GM12878 (cell line): Measurements from ENCODE around the gene SECTM1. TPM values are rescaled to one million over a fixed set of nuclear protein-coding genes. Genes with fewer than 3 reads are reported as not detected.

ENCODE experiments used
- ATAC-seq: fragments of 200-7000 bp; cut with Tn5 transposase; 3 replicates; pipeline ENCODE4 v1.9.1; 2020; ENCODE audit warnings: mild to moderate bottlenecking, moderate library complexity
- BruUV-seq: library from RNA; stranded (reverse); fragments of 400-500 nt; replicated peaks from 2 replicates; lab custom pipeline; 2021; lab: Mats Ljungman, UMichigan
- CTCF ChIA-PET: fragments of 300-600 bp; sonication (Branson Sonifier 250); formaldehyde crosslinking; extraction: SDS; loops from one replicate; lab custom pipeline; 2021; ENCODE audit warnings: inconsistent platforms; lab: Yijun Ruan, JAX
- POLR2A ChIA-PET: fragments of 350-600 bp; formaldehyde crosslinking; extraction: SDS; loops from one replicate; lab custom pipeline; 2021; ENCODE audit warnings: inconsistent platforms; lab: Charles Lee
- RAD21 ChIA-PET: fragments of 300-600 bp; sonication (Branson Sonifier 250); formaldehyde crosslinking; loops from one replicate; lab custom pipeline; 2023; ENCODE audit warnings: antibody characterized with exemption; ENCODE audit not compliant: unreplicated experiment; lab: Charles Lee
- SMC1A ChIA-PET: fragments of 300-600 bp; sonication (Branson Sonifier 250); formaldehyde crosslinking; loops from one replicate; lab custom pipeline; 2023; ENCODE audit not compliant: unreplicated experiment, uncharacterized antibody; lab: Charles Lee
- DNase-seq: peaks from one replicate; pipeline ENCODE4 v3.0.0-alpha.2; 2011; ENCODE audit warnings: low read depth, low spot score
- FAIRE-seq: peaks from 3 replicates; lab custom pipeline; 2011; peaks lifted over from hg19 to GRCh38; lab: Jason Lieb, UNC
- H2AFZ ChIP-seq: 2 replicates; pipeline ENCODE4 v1.6.0; 2011; ENCODE audit warnings: low read depth, low read length, control low read depth; ENCODE audit not compliant: control insufficient read depth
- H3K27ac ChIP-seq: 2 replicates; pipeline ENCODE4 v1.5.1; 2011; ENCODE audit warnings: control low read depth; ENCODE audit not compliant: control insufficient read depth, insufficient read depth
- H3K27me3 ChIP-seq, 2 experiments: replicated peaks in 1 of 2; 2 replicates each; pipeline versions ENCODE4 v1.6.0 to v1.6.1; 2011; ENCODE audit warnings: low read length in 1 of 2; ENCODE audit not compliant: control insufficient read depth in 2 of 2, insufficient read depth in 2 of 2
- H3K36me3 ChIP-seq, 2 experiments: 2 replicates each; pipeline ENCODE4 v1.5.1; 2011; ENCODE audit warnings: low read length in 1 of 2; ENCODE audit not compliant: control insufficient read depth in 2 of 2, insufficient read depth in 2 of 2
- H3K4me1 ChIP-seq: 2 replicates; pipeline ENCODE4 v1.6.1; 2011; ENCODE audit warnings: mild to moderate bottlenecking, low read length, moderate library complexity, mixed read lengths; ENCODE audit not compliant: control insufficient read depth, insufficient read depth
- H3K4me2 ChIP-seq: 2 replicates; pipeline ENCODE4 v1.6.0; 2011; ENCODE audit warnings: control low read depth; ENCODE audit not compliant: control insufficient read depth, insufficient read depth
- H3K4me3 ChIP-seq: fragments of 200-600 bp; sonication (generic); 2 replicates; pipeline ENCODE4 v1.5.1; 2016
- H3K79me2 ChIP-seq: 2 replicates; pipeline ENCODE4 v1.6.0; 2011; ENCODE audit warnings: low read length; ENCODE audit not compliant: control insufficient read depth, insufficient read depth
- H3K9ac ChIP-seq: 2 replicates; pipeline ENCODE4 v1.8.0; 2011; ENCODE audit warnings: low read length, control low read depth, mixed read lengths; ENCODE audit not compliant: control insufficient read depth, insufficient read depth
- H3K9me3 ChIP-seq: replicated peaks from 3 replicates; pipeline ENCODE4 v1.5.1; 2011; ENCODE audit warnings: mild to moderate bottlenecking, low read length; ENCODE audit not compliant: control insufficient read depth, insufficient read depth
- H4K20me1 ChIP-seq: 2 replicates; pipeline ENCODE4 v1.6.0; 2011; ENCODE audit not compliant: control insufficient read depth, insufficient read depth
- E2F8 ChIP-seq: fragments of 450-650 bp; IDR thresholded peaks from 2 replicates; pipeline ENCODE4 v1.6.1; 2018; ENCODE audit warnings: mild to moderate bottlenecking, low read depth, moderate library complexity; ENCODE audit not compliant: partially characterized antibody
- POLR2A ChIP-seq: IDR thresholded peaks from 2 replicates; pipeline ENCODE4 v1.6.1; 2011; ENCODE audit warnings: low read depth, mild to moderate bottlenecking, low read length
- RBBP5 ChIP-seq: fragments of 200-600 bp; sonication (generic); conservative IDR thresholded peaks from 2 replicates; pipeline ENCODE4 v1.6.1; 2016
- RFX5 ChIP-seq: IDR thresholded peaks from 2 replicates; pipeline ENCODE4 v1.6.1; 2011; ENCODE audit warnings: low read depth, low read length, improper control_type of control experiment
- STAT1 ChIP-seq: fragments of 450-650 bp; conservative IDR thresholded peaks from 2 replicates; pipeline ENCODE4 v1.6.1; 2014; ENCODE audit warnings: antibody characterized with exemption, mild to moderate bottlenecking
- ZBTB33 ChIP-seq: fragments of 450-650 bp; IDR thresholded peaks from 2 replicates; pipeline ENCODE4 v1.6.1; 2017; ENCODE audit warnings: mild to moderate bottlenecking
- WGBS: methylation state at CpG from one replicate; pipeline ENCODE4 v1.1.6; 2016; ENCODE audit warnings: low lambda C conversion rate; ENCODE audit not compliant: insufficient replicate concordance, insufficient coverage; ENCODE audit errors: missing lambda C conversion rate; 5-methylcytosine and 5-hydroxymethylcytosine counted together
- in situ Hi-C: fragments of 300-500 bp; cut with MboI; formaldehyde crosslinking; loops from 9 replicates; pipeline ENCODE4 v1.14.3; 2018; ENCODE audit warnings: mixed read lengths
- intact Hi-C: fragments of 100-400 bp; cut with micrococcal nuclease; formaldehyde crosslinking; loops from one replicate; pipeline ENCODE4 v1.14.2; 2022; ENCODE audit not compliant: unreplicated experiment
- polyA plus RNA-seq, 11 experiments: library from polyadenylated mRNA; depleted of rRNA in 4 of 11; unstranded in 6 of 11; stranded (reverse) in 5 of 11; fragments of >200 nt; fragmentation: Nextera tagmentation in 4 of 11; fragmentation: Illumina TruSeq in 1 of 11; extraction: Ambion mirVana in 4 of 11; extraction: Trizol in 1 of 11; gene quantifications; 1 replicate in 1 of 11; 2 replicates in 10 of 11; pipeline versions ENCODE4 v1.2.1 to v1.2.3, GENCODE V29; 2011 to 2016; ENCODE audit warnings: inconsistent platforms in 2 of 11, missing spikeins in 2 of 11, low read depth in 1 of 11
- total RNA-seq, 4 experiments: library from RNA; depleted of rRNA in 3 of 4; stranded (reverse); fragments of >200 nt in 3 of 4; fragmentation: Illumina TruSeq in 1 of 4; extraction: Trizol in 1 of 4; gene quantifications; 2 replicates each; pipeline versions ENCODE4 v1.2.1 to v1.2.3, GENCODE V29; 2013 to 2021

SECTM1 gene
- total and polyA plus RNA-seq, 10 of the 15 experiments (the other 5 are each of a cell fraction or from before 2014, with no cell fraction given), result 0.10 to 0.13 (median 0.12) TPM; not detected in 7

GRCh38 chr17:82272495-82273326 lies 60.9 kb downstream of the SECTM1 start (continued):
- TF ChIP-seq E2F8 (no peak), STAT1 (no peak), RFX5 (no peak)

- H3K4me1 ChIP-seq, result peaks cover 12% of the 10 kb centered on the region
- no peak for DNase-seq
- peak overlapping the region; percentile 27; the same call in 1 of the 2 replicates for H3K4me3 ChIP-seq
- ChIA-PET CTCF (no interaction called here), SMC1A (no interaction called here), RAD21 (interaction anchor here (0.6 to 1.4 kb wide), 2 partner anchors 30 to 147 kb away, joined by 4 to 5 read pairs; no protein-coding TSS in a partner anchor), POLR2A (interaction anchor here (0.7 kb wide), 1 partner anchor 182 kb away, joined by 3 read pairs; no protein-coding TSS in a partner anchor)
- WGBS, result 69% methylated on average over 6 of the region's 6 CpGs
- in situ Hi-C loops, result no loop called here
- FAIRE-seq, result no peak
- intact Hi-C loops, result no loop called here
- H3K27ac ChIP-seq, result no peak overlapping the region
- H3K36me3 ChIP-seq, result peaks cover 15 to 21% of the 10 kb centered on the region in 2 experiments
- peaks cover 66% of the 10 kb centered on the region for H3K79me2 ChIP-seq
- H3K27me3 ChIP-seq, result no peaks in the 10 kb centered on the region
- H3K4me2 ChIP-seq, result peak overlapping the region; percentile 91
- no peak for ATAC-seq
- H4K20me1 ChIP-seq, result peaks cover 25% of the 10 kb centered on the region
- no peak overlapping the region for H3K9ac ChIP-seq
- TF ChIP-seq RBBP5, result no peak
- no peak for TF ChIP-seq ZBTB33
- peak; percentile 46; the same call in 1 of the 2 replicates for TF ChIP-seq POLR2A
- BruUV-seq, result TSS peak; percentile 50
- no peaks in the 10 kb centered on the region for H3K9me3 ChIP-seq
- H2AFZ ChIP-seq, result no peak overlapping the region
These were observed 62.2 kb downstream of the SECTM1 start for GRCh38 chr17:82271401-82271800.

Other genes starting within 250 kb of the SECTM1 start
Only the 7 nearest of the 12 such genes appear.
- gene SLC16A3, start 104.7 kb downstream of the SECTM1 start, total RNA-seq (2014; rRNA removed), result 33.4 and 37.8 TPM in 2 replicates
- gene SLC16A3, start 104.7 kb downstream of the SECTM1 start, total RNA-seq (2014; rRNA removed; fragmentation: Illumina TruSeq; extraction: Trizol), result 10.2 and 10.3 TPM in 2 replicates
- gene SLC16A3, start 104.7 kb downstream of the SECTM1 start, total RNA-seq (2021), result 46.5 and 49.5 TPM in 2 replicates
- gene SLC16A3, start 104.7 kb downstream of the SECTM1 start, polyA plus RNA-seq (2011; rRNA removed), result 18.0 and 44.4 TPM in 2 replicates
- gene SLC16A3, start 104.7 kb downstream of the SECTM1 start, polyA plus RNA-seq (2014; fragmentation: Illumina TruSeq; extraction: Trizol), result 0.44 and 4.6 TPM in 2 replicates
- 1 to 10 TPM in 1 of 2 experiments, under 1 TPM in 1; 0.10 to 1.2 TPM for gene SLC16A3, start 104.7 kb downstream of the SECTM1 start, polyA plus RNA-seq (2014; fragmentation: Nextera tagmentation; extraction: Ambion mirVana)
- 30.0 and 33.0 TPM in 2 replicates for gene SLC16A3, start 104.7 kb downstream of the SECTM1 start, polyA plus RNA-seq (2014; rRNA removed)
- 1 to 10 TPM; 4.3 to 5.7 TPM for gene SLC16A3, start 104.7 kb downstream of the SECTM1 start, polyA plus RNA-seq (2016; fragmentation: Nextera tagmentation; extraction: Ambion mirVana)
- 17.3 and 25.0 TPM in 2 replicates for gene CSNK1D, start 60.1 kb downstream of the SECTM1 start, total RNA-seq (2014; rRNA removed)
- 26.4 and 27.8 TPM in 2 replicates for gene CSNK1D, start 60.1 kb downstream of the SECTM1 start, total RNA-seq (2014; rRNA removed; fragmentation: Illumina TruSeq; extraction: Trizol)
- 85.5 and 94.2 TPM in 2 replicates for gene CSNK1D, start 60.1 kb downstream of the SECTM1 start, total RNA-seq (2021)
- gene CSNK1D, start 60.1 kb downstream of the SECTM1 start, polyA plus RNA-seq (2011; rRNA removed), result 40.7 and 54.4 TPM in 2 replicates
- 72.5 and 105 TPM in 2 replicates for gene CSNK1D, start 60.1 kb downstream of the SECTM1 start, polyA plus RNA-seq (2014; fragmentation: Illumina TruSeq; extraction: Trizol)
- gene CSNK1D, start 60.1 kb downstream of the SECTM1 start, polyA plus RNA-seq (2014; fragmentation: Nextera tagmentation; extraction: Ambion mirVana), result 10 to 100 TPM in 1 of 2 experiments, 1 to 10 TPM in 1; 5.7 to 13.0 TPM
- gene CSNK1D, start 60.1 kb downstream of the SECTM1 start, polyA plus RNA-seq (2014; rRNA removed), result 74.9 and 90.3 TPM in 2 replicates
- 10 to 100 TPM; 61.8 to 63.4 TPM for gene CSNK1D, start 60.1 kb downstream of the SECTM1 start, polyA plus RNA-seq (2016; fragmentation: Nextera tagmentation; extraction: Ambion mirVana)
- gene CD7, start 16.2 kb downstream of the SECTM1 start, total RNA-seq (2014; rRNA removed), result not detected in 2 replicates
- not detected in 2 replicates for gene CD7, start 16.2 kb downstream of the SECTM1 start, total RNA-seq (2014; rRNA removed; fragmentation: Illumina TruSeq; extraction: Trizol)
- gene CD7, start 16.2 kb downstream of the SECTM1 start, total RNA-seq (2021), result 0.33 TPM in 1 of 2 replicates, not detected in the other
- not detected in 2 replicates for gene CD7, start 16.2 kb downstream of the SECTM1 start, polyA plus RNA-seq (2011; rRNA removed)
- gene CD7, start 16.2 kb downstream of the SECTM1 start, polyA plus RNA-seq (2014; fragmentation: Illumina TruSeq; extraction: Trizol), result not detected in 2 replicates
- gene CD7, start 16.2 kb downstream of the SECTM1 start, polyA plus RNA-seq (2014; fragmentation: Nextera tagmentation; extraction: Ambion mirVana), result not detected
- gene CD7, start 16.2 kb downstream of the SECTM1 start, polyA plus RNA-seq (2014; rRNA removed), result 0.60 TPM in 1 of 2 replicates, not detected in the other
- not detected for gene CD7, start 16.2 kb downstream of the SECTM1 start, polyA plus RNA-seq (2016; fragmentation: Nextera tagmentation; extraction: Ambion mirVana)
- gene TEX19, start 25.5 kb upstream of the SECTM1 start, total RNA-seq (2014; rRNA removed), result 0.11 TPM in 1 of 2 replicates, not detected in the other
- gene TEX19, start 25.5 kb upstream of the SECTM1 start, total RNA-seq (2014; rRNA removed; fragmentation: Illumina TruSeq; extraction: Trizol), result 0.14 and 0.22 TPM in 2 replicates
- 0.19 TPM in 1 of 2 replicates, not detected in the other for gene TEX19, start 25.5 kb upstream of the SECTM1 start, total RNA-seq (2021)
- 0.26 and 0.27 TPM in 2 replicates for gene TEX19, start 25.5 kb upstream of the SECTM1 start, polyA plus RNA-seq (2011; rRNA removed)
- 0.09 TPM in 1 of 2 replicates, not detected in the other for gene TEX19, start 25.5 kb upstream of the SECTM1 start, polyA plus RNA-seq (2014; fragmentation: Illumina TruSeq; extraction: Trizol)
- under 1 TPM in 1 of 2 experiments, not detected in 1; 0.03 TPM for gene TEX19, start 25.5 kb upstream of the SECTM1 start, polyA plus RNA-seq (2014; fragmentation: Nextera tagmentation; extraction: Ambion mirVana)
- gene TEX19, start 25.5 kb upstream of the SECTM1 start, polyA plus RNA-seq (2014; rRNA removed), result 0.05 and 0.32 TPM in 2 replicates
- gene TEX19, start 25.5 kb upstream of the SECTM1 start, polyA plus RNA-seq (2016; fragmentation: Nextera tagmentation; extraction: Ambion mirVana), result under 1 TPM in 1 of 2 experiments, not detected in 1; 0.13 TPM
- 0.11 TPM in 1 of 2 replicates, not detected in the other for gene UTS2R, start 38.0 kb upstream of the SECTM1 start, total RNA-seq (2014; rRNA removed)
- gene UTS2R, start 38.0 kb upstream of the SECTM1 start, total RNA-seq (2014; rRNA removed; fragmentation: Illumina TruSeq; extraction: Trizol), result not detected in 2 replicates
- 0.36 and 1.1 TPM in 2 replicates for gene UTS2R, start 38.0 kb upstream of the SECTM1 start, total RNA-seq (2021)
- gene UTS2R, start 38.0 kb upstream of the SECTM1 start, polyA plus RNA-seq (2011; rRNA removed), result 0.04 TPM in 1 of 2 replicates, not detected in the other
- not detected in 2 replicates for gene UTS2R, start 38.0 kb upstream of the SECTM1 start, polyA plus RNA-seq (2014; fragmentation: Illumina TruSeq; extraction: Trizol)
- not detected for gene UTS2R, start 38.0 kb upstream of the SECTM1 start, polyA plus RNA-seq (2014; fragmentation: Nextera tagmentation; extraction: Ambion mirVana)
- gene UTS2R, start 38.0 kb upstream of the SECTM1 start, polyA plus RNA-seq (2014; rRNA removed), result 0.12 and 0.30 TPM in 2 replicates
- gene UTS2R, start 38.0 kb upstream of the SECTM1 start, polyA plus RNA-seq (2016; fragmentation: Nextera tagmentation; extraction: Ambion mirVana), result not detected
- gene HEXD, start 84.6 kb upstream of the SECTM1 start, total RNA-seq (2014; rRNA removed), result 10.8 and 12.7 TPM in 2 replicates
- 5.8 and 6.4 TPM in 2 replicates for gene HEXD, start 84.6 kb upstream of the SECTM1 start, total RNA-seq (2014; rRNA removed; fragmentation: Illumina TruSeq; extraction: Trizol)
- gene HEXD, start 84.6 kb upstream of the SECTM1 start, total RNA-seq (2021), result 15.9 and 16.4 TPM in 2 replicates
- gene HEXD, start 84.6 kb upstream of the SECTM1 start, polyA plus RNA-seq (2011; rRNA removed), result 5.1 and 7.6 TPM in 2 replicates
- 5.0 and 6.3 TPM in 2 replicates for gene HEXD, start 84.6 kb upstream of the SECTM1 start, polyA plus RNA-seq (2014; fragmentation: Illumina TruSeq; extraction: Trizol)
- gene HEXD, start 84.6 kb upstream of the SECTM1 start, polyA plus RNA-seq (2014; fragmentation: Nextera tagmentation; extraction: Ambion mirVana), result 1 to 10 TPM; 1.6 to 1.9 TPM
- gene HEXD, start 84.6 kb upstream of the SECTM1 start, polyA plus RNA-seq (2014; rRNA removed), result 21.9 and 24.2 TPM in 2 replicates
- 1 to 10 TPM; 4.9 to 8.7 TPM for gene HEXD, start 84.6 kb upstream of the SECTM1 start, polyA plus RNA-seq (2016; fragmentation: Nextera tagmentation; extraction: Ambion mirVana)
- 21.0 TPM in 2 replicates for gene OGFOD3, start 84.8 kb upstream of the SECTM1 start, total RNA-seq (2014; rRNA removed)
- gene OGFOD3, start 84.8 kb upstream of the SECTM1 start, total RNA-seq (2014; rRNA removed; fragmentation: Illumina TruSeq; extraction: Trizol), result 10.3 and 11.6 TPM in 2 replicates
- 25.8 and 29.6 TPM in 2 replicates for gene OGFOD3, start 84.8 kb upstream of the SECTM1 start, total RNA-seq (2021)
- 10.8 and 16.9 TPM in 2 replicates for gene OGFOD3, start 84.8 kb upstream of the SECTM1 start, polyA plus RNA-seq (2011; rRNA removed)
- gene OGFOD3, start 84.8 kb upstream of the SECTM1 start, polyA plus RNA-seq (2014; fragmentation: Illumina TruSeq; extraction: Trizol), result 4.2 and 10.2 TPM in 2 replicates
- gene OGFOD3, start 84.8 kb upstream of the SECTM1 start, polyA plus RNA-seq (2014; fragmentation: Nextera tagmentation; extraction: Ambion mirVana), result 1 to 10 TPM in 1 of 2 experiments, under 1 TPM in 1; 0.48 to 2.4 TPM
- 19.6 and 23.7 TPM in 2 replicates for gene OGFOD3, start 84.8 kb upstream of the SECTM1 start, polyA plus RNA-seq (2014; rRNA removed)
- gene OGFOD3, start 84.8 kb upstream of the SECTM1 start, polyA plus RNA-seq (2016; fragmentation: Nextera tagmentation; extraction: Ambion mirVana), result 10 to 100 TPM; 25.9 to 28.4 TPM